Stimulated activated CD8-positive, alpha-beta memory T cell treated with anti-CD3 and anti-CD28 coated beads, Interleukin-7, amount 100 ng/mL, for 24 hours (primary cell): Measurements from ENCODE around the gene ACTR3C.
"Not testable (repeated sequence)": the region's sequence is repeated elsewhere in the genome, so short reads cannot be mapped to it uniquely, and the experiment has no call there.

Experiments
- DNase-seq: peaks from one replicate; pipeline ENCODE4 v3.0.0-alpha.2; 2020; ENCODE audit warnings: low read depth

Gene ACTR3C

GRCh38 chr7:150335108-150335773 lies 11.9 kb upstream of the ACTR3C start:
- no peak for DNase-seq

GRCh38 chr7:150334108-150334507 lies 10.8 kb upstream of the ACTR3C start:
- no peak for DNase-seq

- DNase-seq = no peak
Observed at GRCh38 chr7:150333659-150334058, 10.3 kb upstream of the ACTR3C start.

- no peak for DNase-seq
Observed at GRCh38 chr7:150332852-150333635, 9.7 kb upstream of the ACTR3C start.

- DNase-seq = no peak
Observed at GRCh38 chr7:150330211-150330885, 7.0 kb upstream of the ACTR3C start.

- no peak for DNase-seq
Observed at GRCh38 chr7:150329331-150330120, 6.2 kb upstream of the ACTR3C start.

GRCh38 chr7:150327308-150327707 lies 4.0 kb upstream of the ACTR3C start:
- DNase-seq = no peak

GRCh38 chr7:150326657-150327268 lies 3.4 kb upstream of the ACTR3C start:
- DNase-seq = no peak

- DNase-seq = no peak
Observed at GRCh38 chr7:150325901-150326300, 2.6 kb upstream of the ACTR3C start.

GRCh38 chr7:150325110-150325611 lies 1.8 kb upstream of the ACTR3C start:
- DNase-seq = no peak

GRCh38 chr7:150324373-150324961 lies 1.1 kb upstream of the ACTR3C start:
- no peak for DNase-seq

- DNase-seq = no peak
Observed at GRCh38 chr7:150323682-150324372, 482 bp upstream of the ACTR3C start.

GRCh38 chr7:150322114-150322832 lies 1.1 kb downstream of the ACTR3C start:
- DNase-seq = peak; percentile 25

GRCh38 chr7:150321788-150322113 lies 1.6 kb downstream of the ACTR3C start:
- no peak for DNase-seq

GRCh38 chr7:150317748-150318444 lies 5.4 kb downstream of the ACTR3C start:
- no peak for DNase-seq

GRCh38 chr7:150316987-150317386 lies 6.4 kb downstream of the ACTR3C start:
- DNase-seq = not testable (repeated sequence)

- no peak for DNase-seq
Observed at GRCh38 chr7:150314639-150315239, 8.6 kb downstream of the ACTR3C start.

GRCh38 chr7:150313870-150314269 lies 9.5 kb downstream of the ACTR3C start:
- DNase-seq = no peak

- no peak for DNase-seq
Observed at GRCh38 chr7:150313367-150313809, 10.0 kb downstream of the ACTR3C start.
